CD4-positive, alpha-beta T cell treated with Interleukin-1 beta for 1 hour (primary cell): Measurements from ENCODE around the gene RETREG2.
"Not testable (repeated sequence)": the region's sequence is repeated elsewhere in the genome, so short reads cannot be mapped to it uniquely, and the experiment has no call there.

Experiments
- DNase-seq, 2 donors: peaks; one replicate each; pipeline ENCODE4 v3.0.0-alpha.2; 2020 to 2022

RETREG2 gene

GRCh38 chr2:219199470-219200211 is 21.6 kb downstream of the RETREG2 start:
- DNase-seq, result no peak

GRCh38 chr2:219200502-219201326 is 22.6 kb downstream of the RETREG2 start:
- DNase-seq, result peak; percentile 41 to 59

- not testable (repeated sequence) for DNase-seq
Measured at GRCh38 chr2:219201331-219201730, 23.3 kb downstream of the RETREG2 start.

- no peak for DNase-seq
Measured at GRCh38 chr2:219204425-219205164, 26.5 kb downstream of the RETREG2 start.

GRCh38 chr2:219205165-219205538 is 27.1 kb downstream of the RETREG2 start:
- DNase-seq, result no peak

- no peak for DNase-seq
Measured at GRCh38 chr2:219205981-219206327, 27.9 kb downstream of the RETREG2 start.

- DNase-seq, result peak; percentile 95 to 96
Measured at GRCh38 chr2:219206328-219207133, 28.5 kb downstream of the RETREG2 start, which contains the start of gene ZFAND2B. ZFAND2B (plus strand) TSS chr2:219206782; CDS start chr2:219206988, 206 bp downstream.

GRCh38 chr2:219207134-219207883 is 29.2 kb downstream of the RETREG2 start:
- DNase-seq, result no peak

GRCh38 chr2:219207884-219208740 is 30.0 kb downstream of the RETREG2 start:
- no peak for DNase-seq

- DNase-seq, result no peak
Measured at GRCh38 chr2:219209236-219210195, 31.4 kb downstream of the RETREG2 start.

GRCh38 chr2:219210196-219210885 is 32.3 kb downstream of the RETREG2 start:
- DNase-seq, result no peak

- no peak for DNase-seq
Measured at GRCh38 chr2:219210886-219211362, 32.8 kb downstream of the RETREG2 start.

GRCh38 chr2:219213026-219213415 is 34.9 kb downstream of the RETREG2 start:
- DNase-seq, result no peak

GRCh38 chr2:219213486-219214071 is 35.5 kb downstream of the RETREG2 start:
- DNase-seq, result no peak

- no peak for DNase-seq
Measured at GRCh38 chr2:219214141-219214540, 36.1 kb downstream of the RETREG2 start.

GRCh38 chr2:219214786-219215185 is 36.7 kb downstream of the RETREG2 start:
- no peak for DNase-seq

- DNase-seq, result no peak
Measured at GRCh38 chr2:219215871-219216534, 37.9 kb downstream of the RETREG2 start.

- DNase-seq, result no peak
Measured at GRCh38 chr2:219216535-219216915, 38.5 kb downstream of the RETREG2 start.
